Upper lobe of right lung (tissue), 1 donor: Measurements from ENCODE around the gene SOSTDC1. TPM values are rescaled to one million over a fixed set of nuclear protein-coding genes. Genes with fewer than 3 reads are reported as not detected.

ENCODE experiments used
- ATAC-seq: fragments of 200-7000 bp; cut with Tn5 transposase; one replicate; pipeline ENCODE4 v1.9.1; 2020; ENCODE audit warnings: mild to moderate bottlenecking, moderate library complexity
- DNase-seq: peaks from one replicate; pipeline ENCODE4 v3.0.0-alpha.2; 2020
- H3K27ac ChIP-seq: fragments of 200-600 bp; one replicate; pipeline ENCODE4 v1.8.0; 2022
- H3K27me3 ChIP-seq: fragments of 200-600 bp; one replicate; pipeline ENCODE4 v1.8.0; 2022; ENCODE audit warnings: mild to moderate bottlenecking
- H3K36me3 ChIP-seq: fragments of 200-600 bp; one replicate; pipeline ENCODE4 v1.8.0; 2022
- H3K4me1 ChIP-seq: fragments of 200-600 bp; one replicate; pipeline ENCODE4 v1.8.0; 2022
- H3K4me3 ChIP-seq: fragments of 200-600 bp; one replicate; pipeline ENCODE4 v1.8.0; 2022; ENCODE audit warnings: mild to moderate bottlenecking
- H3K9me3 ChIP-seq: fragments of 200-600 bp; one replicate; pipeline ENCODE4 v1.8.0; 2022
- CTCF ChIP-seq: fragments of 200-600 bp; IDR thresholded peaks from one replicate; pipeline ENCODE4 v1.8.0; 2022; ENCODE audit warnings: antibody characterized with exemption
- intact Hi-C: fragments of 100-400 bp; cut with DNase I; formaldehyde crosslinking; loops from one replicate; pipeline ENCODE4 v1.11.0; 2022
- total RNA-seq: library from RNA; stranded (reverse); fragmentation: NEBNext Ultra II Directional; extraction: Animal tissue kit (Norgen Biotek cat#: 25700); gene quantifications from one replicate; pipeline ENCODE4 v1.2.1, GENCODE V29; 2021
- donor health status: DM: no; HTN: yes; CAD: no; lungs with severe emphysema.

Gene SOSTDC1
- total RNA-seq, 1 donor from 2014 or later = 3.7 TPM

GRCh38 chr7:16421333-16422102 lies 44.0 kb downstream of the SOSTDC1 start, which contains the start of gene CRPPA:
TSS of gene CRPPA (minus strand) at chr7:16421538. CDS start at chr7:16421322, 216 bp downstream.
- no peaks in the 10 kb centered on the region for H3K27me3 ChIP-seq
- peak within 1 kb of the TSS; percentile 75 for H3K4me3 ChIP-seq
- TF ChIP-seq CTCF = no peak
- peak; percentile 71 for ATAC-seq
- H3K4me1 ChIP-seq = peaks cover 18% of the 10 kb centered on the region
- H3K27ac ChIP-seq = peak within 1 kb of the TSS; percentile 97
- intact Hi-C loops = no loop called here
- no peaks in the 10 kb centered on the region for H3K36me3 ChIP-seq
- DNase-seq = peak; percentile 80
- no peaks in the 10 kb centered on the region for H3K9me3 ChIP-seq

- peak overlapping the region; percentile 97 for H3K27ac ChIP-seq
- ATAC-seq (peak; percentile 94), DNase-seq (peak; percentile 94)
- peak overlapping the region; percentile 75 for H3K4me3 ChIP-seq
- peaks cover 18% of the 10 kb centered on the region for H3K4me1 ChIP-seq
- H3K9me3 ChIP-seq = no peaks in the 10 kb centered on the region
- no peaks in the 10 kb centered on the region for H3K36me3 ChIP-seq
- no peaks in the 10 kb centered on the region for H3K27me3 ChIP-seq
- peak; percentile 39 for TF ChIP-seq CTCF
- intact Hi-C loops = no loop called here
Observed at GRCh38 chr7:16420649-16421332, 44.7 kb downstream of the SOSTDC1 start.

GRCh38 chr7:16420329-16420648 lies 45.2 kb downstream of the SOSTDC1 start:
- H3K4me1 ChIP-seq = peaks cover 18% of the 10 kb centered on the region
- peak overlapping the region; percentile 75 for H3K4me3 ChIP-seq
- H3K36me3 ChIP-seq = no peaks in the 10 kb centered on the region
- no peak for TF ChIP-seq CTCF
- peak overlapping the region; percentile 97 for H3K27ac ChIP-seq
- H3K27me3 ChIP-seq = no peaks in the 10 kb centered on the region
- DNase-seq = no peak
- no peaks in the 10 kb centered on the region for H3K9me3 ChIP-seq
- ATAC-seq = no peak
- intact Hi-C loops = no loop called here

- no peaks in the 10 kb centered on the region for H3K36me3 ChIP-seq
- no peaks in the 10 kb centered on the region for H3K27me3 ChIP-seq
- no peaks in the 10 kb centered on the region for H3K9me3 ChIP-seq
- TF ChIP-seq CTCF = no peak
- peak overlapping the region; percentile 75 for H3K4me3 ChIP-seq
- peaks cover 18% of the 10 kb centered on the region for H3K4me1 ChIP-seq
- ATAC-seq (no peak), DNase-seq (no peak)
- peak overlapping the region; percentile 97 for H3K27ac ChIP-seq
- intact Hi-C loops = no loop called here
Observed at GRCh38 chr7:16419859-16420258, 45.7 kb downstream of the SOSTDC1 start.

- no peaks in the 10 kb centered on the region for H3K9me3 ChIP-seq
- no peak for ATAC-seq
- no peak overlapping the region for H3K4me3 ChIP-seq
- H3K4me1 ChIP-seq = peaks cover 18% of the 10 kb centered on the region
- intact Hi-C loops = no loop called here
- no peaks in the 10 kb centered on the region for H3K36me3 ChIP-seq
- no peaks in the 10 kb centered on the region for H3K27me3 ChIP-seq
- no peak for TF ChIP-seq CTCF
- DNase-seq = no peak
- no peak overlapping the region for H3K27ac ChIP-seq
Observed at GRCh38 chr7:16419126-16419525, 46.4 kb downstream of the SOSTDC1 start.
